Measurements from ENCODE around the gene DRG2. TPM values are rescaled to one million over a fixed set of nuclear protein-coding genes. Genes with fewer than 3 reads are reported as not detected.

DRG2 gene
- total RNA-seq, 6 donors from 2014 or later = 28.7 to 40.9 (median 33.5) TPM

GRCh38 chr17:18106211-18106610 lies 18.5 kb downstream of the DRG2 start:
- H3K4me3 ChIP-seq = no peak overlapping the region
- H3K36me3 ChIP-seq = peaks cover 2 to 61% (median 32%) of the 10 kb centered on the region in 4 donors
- TF ChIP-seq EP300 (IDR thresholded peaks at IDR 0.05) (no peak), CTCF (IDR thresholded peaks at IDR 0.05) (no peak), POLR2AphosphoS5 (IDR thresholded peaks at IDR 0.05) (no peak), POLR2A (IDR thresholded peaks at IDR 0.05) (no peak)
- ATAC-seq (ENCODE audit: low FRiP score in 2 of 2) (no peak), DNase-seq (no peak)
- H3K9me3 ChIP-seq = no peaks in the 10 kb centered on the region
- no peak overlapping the region for H3K27ac ChIP-seq
- H3K27me3 ChIP-seq = no peaks in the 10 kb centered on the region
- H3K4me1 ChIP-seq = no peaks in the 10 kb centered on the region
- 89 to 94% methylated on average over 7 to 9 of the region's 9 CpGs for WGBS, 2 donors

- H3K4me3 ChIP-seq = no peak overlapping the region
- H3K27me3 ChIP-seq = no peaks in the 10 kb centered on the region
- ATAC-seq (ENCODE audit: low FRiP score in 2 of 2) (no peak), DNase-seq (peak in 1 of 2 donors; percentile 69)
- H3K27ac ChIP-seq = no peak overlapping the region
- TF ChIP-seq EP300 (IDR thresholded peaks at IDR 0.05) (no peak), POLR2AphosphoS5 (IDR thresholded peaks at IDR 0.05) (no peak), POLR2A (IDR thresholded peaks at IDR 0.05) (no peak), CTCF (IDR thresholded peaks at IDR 0.05) (no peak)
- WGBS, 2 donors = 88 to 94% methylated on average over 8 to 14 of the region's 14 CpGs
- H3K4me1 ChIP-seq = no peaks in the 10 kb centered on the region
- H3K36me3 ChIP-seq = peaks cover 0 to 53% (median 23%) of the 10 kb centered on the region in 4 donors
- no peaks in the 10 kb centered on the region for H3K9me3 ChIP-seq
Measured at GRCh38 chr17:18107061-18107790, 19.5 kb downstream of the DRG2 start.

- Histone ChIP-seq H3K27ac (no peak overlapping the region), H3K9me3 (no peaks in the 10 kb centered on the region), H3K27me3 (no peaks in the 10 kb centered on the region), H3K4me1 (no peaks in the 10 kb centered on the region), H3K36me3 (peaks cover 0 to 49% (median 23%) of the 10 kb centered on the region in 4 donors), H3K4me3 (no peak overlapping the region)
- DNase-seq (peak in 1 of 2 donors; percentile 57), ATAC-seq (ENCODE audit: low FRiP score in 2 of 2) (no peak)
- WGBS, 2 donors = 75 to 84% methylated on average over 6 of the region's 6 CpGs
- TF ChIP-seq CTCF (IDR thresholded peaks at IDR 0.05) = no peak
- no peak for TF ChIP-seq POLR2A (IDR thresholded peaks at IDR 0.05)
- no peak for TF ChIP-seq EP300 (IDR thresholded peaks at IDR 0.05)
- TF ChIP-seq POLR2AphosphoS5 (IDR thresholded peaks at IDR 0.05) = no peak
Measured at GRCh38 chr17:18107971-18108370, 20.2 kb downstream of the DRG2 start.

GRCh38 chr17:18108401-18109312 lies 20.9 kb downstream of the DRG2 start, which contains the start of gene MYO15A:
TSS of gene MYO15A (plus strand) at chr17:18108756. CDS start at chr17:18118801, 10,045 bp downstream.
- no peaks in the 10 kb centered on the region for H3K9me3 ChIP-seq
- peaks cover 0 to 43% (median 23%) of the 10 kb centered on the region in 4 donors for H3K36me3 ChIP-seq
- no peak for TF ChIP-seq CTCF (IDR thresholded peaks at IDR 0.05)
- TF ChIP-seq POLR2AphosphoS5 (IDR thresholded peaks at IDR 0.05) = no peak
- no peak for TF ChIP-seq POLR2A (IDR thresholded peaks at IDR 0.05)
- TF ChIP-seq EP300 (IDR thresholded peaks at IDR 0.05) = no peak
- peak in 1 of 2 donors; percentile 52 for DNase-seq
- H3K4me1 ChIP-seq = no peaks in the 10 kb centered on the region
- no peak for ATAC-seq (ENCODE audit: low FRiP score in 2 of 2)
- H3K27me3 ChIP-seq = no peaks in the 10 kb centered on the region
- 17 to 90% methylated on average over 1 to 15 of the region's 17 CpGs for WGBS, 2 donors
- no peak within 1 kb of the TSS for H3K4me3 ChIP-seq
- H3K27ac ChIP-seq = no peak within 1 kb of the TSS
